GM23338 (cell line): ENCODE measurements around the gene GMEB2. TPM values are rescaled to one million over a fixed set of nuclear protein-coding genes. Genes with fewer than 3 reads are reported as not detected.
A peak's percentile ranks its signal among the peaks of the same experiment; 100 is the strongest.

Experiments used
- ATAC-seq: fragments of 200-7000 bp; cut with Tn5 transposase; 3 replicates; pipeline ENCODE4 v1.9.1; 2020
- DNase-seq: peaks from one replicate; pipeline ENCODE4 v3.0.0-alpha.2; 2015; ENCODE audit warnings: low spot score
- H2AFZ ChIP-seq: fragments of 200-600 bp; sonication (generic); 2 replicates; pipeline ENCODE4 v1.8.0; 2016; ENCODE audit warnings: antibody characterized with exemption, mild to moderate bottlenecking, moderate library complexity
- H3F3A ChIP-seq: fragments of 200-600 bp; sonication (generic); replicated peaks from 2 replicates; pipeline ENCODE4 v1.8.0; 2017; ENCODE audit warnings: antibody characterized with exemption, mixed run types, low read depth
- H3K27ac ChIP-seq: fragments of 200-600 bp; sonication (generic); 2 replicates; pipeline ENCODE4 v1.6.1; 2016; ENCODE audit warnings: low read depth
- H3K27me3 ChIP-seq: fragments of 200-600 bp; sonication (generic); 2 replicates; pipeline ENCODE4 v1.8.0; 2016; ENCODE audit warnings: mild to moderate bottlenecking, mixed run types, moderate library complexity; ENCODE audit not compliant: insufficient read depth
- H3K36me3 ChIP-seq: fragments of 200-600 bp; sonication (generic); 2 replicates; pipeline ENCODE4 v1.8.0; 2016; ENCODE audit warnings: mild to moderate bottlenecking; ENCODE audit not compliant: insufficient read depth
- H3K4me1 ChIP-seq: fragments of 200-600 bp; sonication (generic); 2 replicates; pipeline ENCODE4 v1.8.0; 2016; ENCODE audit warnings: mild to moderate bottlenecking, moderate library complexity; ENCODE audit not compliant: insufficient read depth
- H3K4me2 ChIP-seq: fragments of 200-600 bp; sonication (generic); 2 replicates; pipeline ENCODE4 v1.7.1; 2017; ENCODE audit warnings: mixed run types
- H3K4me3 ChIP-seq: fragments of 200-600 bp; sonication (generic); 2 replicates; pipeline ENCODE4 v1.6.1; 2016; ENCODE audit warnings: mixed run types
- H3K79me2 ChIP-seq: fragments of 200-600 bp; sonication (generic); replicated peaks from 2 replicates; pipeline ENCODE4 v1.8.0; 2017; ENCODE audit warnings: mild to moderate bottlenecking; ENCODE audit not compliant: insufficient read depth
- H3K9me2 ChIP-seq: fragments of 200-600 bp; sonication (generic); 2 replicates; pipeline ENCODE4 v1.8.0; 2017; ENCODE audit not compliant: insufficient read depth
- H4K20me1 ChIP-seq: fragments of 200-600 bp; sonication (generic); replicated peaks from 2 replicates; pipeline ENCODE4 v1.8.0; 2017; ENCODE audit warnings: mild to moderate bottlenecking; ENCODE audit not compliant: insufficient read depth
- H3K27ac Mint-ChIP-seq: 2 replicates; pipeline ENCODE4 v1.8.0; 2020; ENCODE audit warnings: inconsistent platforms, mild to moderate bottlenecking, moderate library complexity, mixed read lengths
- H3K27me3 Mint-ChIP-seq: 3 replicates; pipeline ENCODE4 v1.8.0; 2022; ENCODE audit warnings: low read depth, mild to moderate bottlenecking, moderate library complexity, mixed read lengths, inconsistent platforms; ENCODE audit not compliant: insufficient read depth, poor library complexity
- H3K36me3 Mint-ChIP-seq: 3 replicates; pipeline ENCODE4 v1.8.0; 2021; ENCODE audit warnings: low read depth, mild to moderate bottlenecking, inconsistent platforms, moderate library complexity, mixed read lengths
- H3K4me1 Mint-ChIP-seq: 3 replicates; pipeline ENCODE4 v1.8.0; 2020; ENCODE audit warnings: mild to moderate bottlenecking, inconsistent platforms, mixed read lengths
- H3K4me3 Mint-ChIP-seq: 3 replicates; pipeline ENCODE4 v1.8.0; 2021; ENCODE audit warnings: moderate library complexity, mild to moderate bottlenecking, inconsistent platforms, mixed read lengths
- H3K9me3 Mint-ChIP-seq: 3 replicates; pipeline ENCODE4 v1.8.0; 2020; ENCODE audit warnings: moderate library complexity, mild to moderate bottlenecking, inconsistent platforms, mixed read lengths
- CREB1 ChIP-seq: fragments of 250-450 bp; sonication (Bioruptor Pico); IDR thresholded peaks from 2 replicates; pipeline ENCODE4 v1.5.0; 2020; ENCODE audit warnings: low read depth, mild to moderate bottlenecking, moderate library complexity
- CTCF ChIP-seq, 2 experiments: fragments of 200-600 bp in 1 of 2; sonication (generic) in 1 of 2; conservative IDR thresholded peaks; 2 replicates each; pipeline versions ENCODE4 v1.5.1 to v1.6.1; 2016 to 2017; ENCODE audit warnings: antibody characterized with exemption in 2 of 2, low read depth in 2 of 2, mild to moderate bottlenecking in 2 of 2, moderate library complexity in 1 of 2
- EZH2phosphoT487 ChIP-seq: fragments of 200-600 bp; sonication (generic); IDR thresholded peaks from one replicate; pipeline ENCODE4 v1.8.1; 2018; ENCODE audit warnings: antibody characterized with exemption; ENCODE audit not compliant: unreplicated experiment
- JUNB ChIP-seq: IDR thresholded peaks from one replicate; pipeline ENCODE4 v1.6.1; 2016; ENCODE audit warnings: antibody characterized with exemption; ENCODE audit not compliant: unreplicated experiment
- POLR2AphosphoS5 ChIP-seq: IDR thresholded peaks from 2 replicates; pipeline ENCODE4 v1.6.1; 2016; ENCODE audit warnings: antibody characterized with exemption, low read depth
- STAT1 ChIP-seq: IDR thresholded peaks from one replicate; pipeline ENCODE4 v1.6.1; 2016; ENCODE audit warnings: antibody characterized with exemption; ENCODE audit not compliant: unreplicated experiment
- ZNF114 ChIP-seq: fragments of 250-450 bp; sonication (Bioruptor Pico); IDR thresholded peaks from 2 replicates; pipeline ENCODE4 v1.5.0; 2020; ENCODE audit warnings: mild to moderate bottlenecking, moderate library complexity
- ZNF331 ChIP-seq: fragments of 250-450 bp; sonication (Bioruptor Pico); IDR thresholded peaks from 2 replicates; pipeline ENCODE4 v1.5.0; 2020; ENCODE audit warnings: low read depth, mild to moderate bottlenecking, moderate library complexity
- polyA plus RNA-seq: library from polyadenylated mRNA; unstranded; fragments of >200 nt; fragmentation: Nextera tagmentation; extraction: Ambion mirVana; gene quantifications from 2 replicates; pipeline ENCODE4 v1.2.1, GENCODE V29; 2016
- total RNA-seq: library from RNA; depleted of rRNA; stranded (reverse); fragments of >200 nt; shearing (Covaris generic); gene quantifications from 2 replicates; pipeline ENCODE4 v1.2.3, GENCODE V29; 2014
- TF ChIP-seq, protein P1 (sequence below): fragments of 250-450 bp; sonication (Bioruptor Pico); IDR thresholded peaks from 2 replicates; pipeline ENCODE4 v1.5.0; 2020; ENCODE audit warnings: mild to moderate bottlenecking, moderate library complexity
- TF ChIP-seq, protein P2 (sequence below): IDR thresholded peaks from 2 replicates; pipeline ENCODE4 v1.6.1; 2016; ENCODE audit warnings: antibody characterized with exemption

The GMEB2 gene
- total and polyA plus RNA-seq, 2 experiments from 2014 or later: 4.4 to 20.6 TPM

DNA sequence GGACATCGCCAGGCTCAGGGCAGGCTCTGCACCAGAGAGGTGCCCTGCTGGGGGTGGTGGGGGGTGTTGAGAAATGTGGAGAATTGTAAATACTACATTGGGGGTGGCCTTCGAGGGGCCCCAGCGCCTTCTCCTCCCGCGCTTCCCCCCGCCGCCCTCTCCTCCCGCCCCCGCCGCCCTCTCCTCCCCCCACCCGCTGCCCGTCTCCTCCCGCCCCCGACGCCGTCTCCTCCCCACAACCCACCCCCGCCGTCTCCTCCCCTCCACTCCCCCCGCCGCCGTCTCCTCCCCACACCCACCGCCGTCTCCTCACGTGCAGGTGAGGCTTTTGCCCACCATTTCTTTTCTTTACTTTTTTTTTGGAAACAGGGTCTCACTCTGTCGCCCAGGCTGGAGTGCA lies 77.9 kb downstream of the GMEB2 start:
- Histone ChIP-seq H3K9me2 (no peaks in the 10 kb centered on the region), H3K27me3 (no peaks in the 10 kb centered on the region), H3F3A (peaks cover 7% of the 10 kb centered on the region; the same call in 1 of the 2 replicates), H3K4me2 (no peak overlapping the region), H3K4me1 (peaks cover 12% of the 10 kb centered on the region; the same call in 1 of the 2 replicates), H3K27ac (no peak overlapping the region), H3K4me3 (no peak overlapping the region), H3K79me2 (no peaks in the 10 kb centered on the region), H4K20me1 (no peaks in the 10 kb centered on the region), H3K36me3 (no peaks in the 10 kb centered on the region), H2AFZ (no peak overlapping the region)
- TF ChIP-seq STAT1 (no peak), EZH2phosphoT487 (no peak)
- DNase-seq (no peak), ATAC-seq (no peak)
- Mint-ChIP-seq H3K27ac (no peak overlapping the region), H3K4me1 (peaks cover 22% of the 10 kb centered on the region), H3K27me3 (peaks cover 14% of the 10 kb centered on the region), H3K36me3 (no peaks in the 10 kb centered on the region; the same call in 2 of the 3 replicates), H3K4me3 (no peak overlapping the region), H3K9me3 (no peaks in the 10 kb centered on the region; the same call in 2 of the 3 replicates)

DNA sequence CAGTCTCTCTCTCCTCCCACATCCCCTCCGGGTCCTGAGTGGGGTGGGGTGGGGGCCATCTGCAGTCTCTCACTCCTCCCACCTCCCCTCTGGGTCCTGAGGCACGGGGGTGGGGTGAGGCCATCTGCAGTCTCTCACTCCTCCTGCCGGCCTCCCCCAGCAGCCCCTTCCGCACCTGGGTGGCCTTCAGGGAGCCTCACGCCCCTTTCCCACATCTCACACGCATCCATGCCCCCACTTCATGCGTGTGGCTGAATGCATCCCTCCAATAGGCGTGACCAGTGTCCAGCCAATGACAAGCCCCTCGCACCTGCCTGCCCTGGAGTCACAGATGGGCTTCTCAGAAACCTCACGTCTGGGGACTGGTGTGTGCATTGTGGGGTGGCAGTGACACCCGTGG lies 78.4 kb downstream of the GMEB2 start:
- no peak for DNase-seq
- no peaks in the 10 kb centered on the region for H3K36me3 ChIP-seq
- no peak for ATAC-seq
- no peak overlapping the region for H3K4me3 ChIP-seq
- no peak overlapping the region for H3K27ac Mint-ChIP-seq
- no peak overlapping the region for H3K27ac ChIP-seq
- peaks cover 7% of the 10 kb centered on the region; the same call in 1 of the 2 replicates for H3F3A ChIP-seq
- H3K27me3 ChIP-seq: no peaks in the 10 kb centered on the region
- H3K4me3 Mint-ChIP-seq: no peak overlapping the region
- H3K27me3 Mint-ChIP-seq: peaks cover 14% of the 10 kb centered on the region
- H3K36me3 Mint-ChIP-seq: peaks cover 4% of the 10 kb centered on the region; the same call in 1 of the 3 replicates
- H3K9me3 Mint-ChIP-seq: no peaks in the 10 kb centered on the region; the same call in 2 of the 3 replicates
- H3K4me1 Mint-ChIP-seq: peaks cover 25% of the 10 kb centered on the region
- no peak overlapping the region for H2AFZ ChIP-seq
- no peaks in the 10 kb centered on the region for H3K79me2 ChIP-seq
- H3K9me2 ChIP-seq: no peaks in the 10 kb centered on the region
- TF ChIP-seq POLR2AphosphoS5: no peak
- TF ChIP-seq, protein P1, sequence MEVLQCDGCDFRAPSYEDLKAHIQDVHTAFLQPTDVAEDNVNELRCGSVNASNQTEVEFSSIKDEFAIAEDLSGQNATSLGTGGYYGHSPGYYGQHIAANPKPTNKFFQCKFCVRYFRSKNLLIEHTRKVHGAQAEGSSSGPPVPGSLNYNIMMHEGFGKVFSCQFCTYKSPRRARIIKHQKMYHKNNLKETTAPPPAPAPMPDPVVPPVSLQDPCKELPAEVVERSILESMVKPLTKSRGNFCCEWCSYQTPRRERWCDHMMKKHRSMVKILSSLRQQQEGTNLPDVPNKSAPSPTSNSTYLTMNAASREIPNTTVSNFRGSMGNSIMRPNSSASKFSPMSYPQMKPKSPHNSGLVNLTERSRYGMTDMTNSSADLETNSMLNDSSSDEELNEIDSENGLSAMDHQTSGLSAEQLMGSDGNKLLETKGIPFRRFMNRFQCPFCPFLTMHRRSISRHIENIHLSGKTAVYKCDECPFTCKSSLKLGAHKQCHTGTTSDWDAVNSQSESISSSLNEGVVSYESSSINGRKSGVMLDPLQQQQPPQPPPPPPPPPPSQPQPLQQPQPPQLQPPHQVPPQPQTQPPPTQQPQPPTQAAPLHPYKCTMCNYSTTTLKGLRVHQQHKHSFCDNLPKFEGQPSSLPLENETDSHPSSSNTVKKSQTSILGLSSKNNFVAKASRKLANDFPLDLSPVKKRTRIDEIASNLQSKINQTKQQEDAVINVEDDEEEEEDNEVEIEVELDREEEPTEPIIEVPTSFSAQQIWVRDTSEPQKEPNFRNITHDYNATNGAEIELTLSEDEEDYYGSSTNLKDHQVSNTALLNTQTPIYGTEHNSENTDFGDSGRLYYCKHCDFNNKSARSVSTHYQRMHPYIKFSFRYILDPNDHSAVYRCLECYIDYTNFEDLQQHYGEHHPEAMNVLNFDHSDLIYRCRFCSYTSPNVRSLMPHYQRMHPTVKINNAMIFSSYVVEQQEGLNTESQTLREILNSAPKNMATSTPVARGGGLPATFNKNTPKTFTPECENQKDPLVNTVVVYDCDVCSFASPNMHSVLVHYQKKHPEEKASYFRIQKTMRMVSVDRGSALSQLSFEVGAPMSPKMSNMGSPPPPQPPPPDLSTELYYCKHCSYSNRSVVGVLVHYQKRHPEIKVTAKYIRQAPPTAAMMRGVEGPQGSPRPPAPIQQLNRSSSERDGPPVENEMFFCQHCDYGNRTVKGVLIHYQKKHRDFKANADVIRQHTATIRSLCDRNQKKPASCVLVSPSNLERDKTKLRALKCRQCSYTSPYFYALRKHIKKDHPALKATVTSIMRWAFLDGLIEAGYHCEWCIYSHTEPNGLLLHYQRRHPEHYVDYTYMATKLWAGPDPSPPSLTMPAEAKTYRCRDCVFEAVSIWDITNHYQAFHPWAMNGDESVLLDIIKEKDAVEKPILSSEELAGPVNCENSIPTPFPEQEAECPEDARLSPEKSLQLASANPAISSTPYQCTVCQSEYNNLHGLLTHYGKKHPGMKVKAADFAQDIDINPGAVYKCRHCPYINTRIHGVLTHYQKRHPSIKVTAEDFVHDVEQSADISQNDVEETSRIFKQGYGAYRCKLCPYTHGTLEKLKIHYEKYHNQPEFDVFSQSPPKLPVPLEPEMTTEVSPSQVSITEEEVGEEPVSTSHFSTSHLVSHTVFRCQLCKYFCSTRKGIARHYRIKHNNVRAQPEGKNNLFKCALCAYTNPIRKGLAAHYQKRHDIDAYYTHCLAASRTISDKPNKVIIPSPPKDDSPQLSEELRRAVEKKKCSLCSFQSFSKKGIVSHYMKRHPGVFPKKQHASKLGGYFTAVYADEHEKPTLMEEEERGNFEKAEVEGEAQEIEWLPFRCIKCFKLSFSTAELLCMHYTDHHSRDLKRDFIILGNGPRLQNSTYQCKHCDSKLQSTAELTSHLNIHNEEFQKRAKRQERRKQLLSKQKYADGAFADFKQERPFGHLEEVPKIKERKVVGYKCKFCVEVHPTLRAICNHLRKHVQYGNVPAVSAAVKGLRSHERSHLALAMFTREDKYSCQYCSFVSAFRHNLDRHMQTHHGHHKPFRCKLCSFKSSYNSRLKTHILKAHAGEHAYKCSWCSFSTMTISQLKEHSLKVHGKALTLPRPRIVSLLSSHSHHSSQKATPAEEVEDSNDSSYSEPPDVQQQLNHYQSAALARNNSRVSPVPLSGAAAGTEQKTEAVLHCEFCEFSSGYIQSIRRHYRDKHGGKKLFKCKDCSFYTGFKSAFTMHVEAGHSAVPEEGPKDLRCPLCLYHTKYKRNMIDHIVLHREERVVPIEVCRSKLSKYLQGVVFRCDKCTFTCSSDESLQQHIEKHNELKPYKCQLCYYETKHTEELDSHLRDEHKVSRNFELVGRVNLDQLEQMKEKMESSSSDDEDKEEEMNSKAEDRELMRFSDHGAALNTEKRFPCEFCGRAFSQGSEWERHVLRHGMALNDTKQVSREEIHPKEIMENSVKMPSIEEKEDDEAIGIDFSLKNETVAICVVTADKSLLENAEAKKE (CRISPR knock-in tag): no peak
- TF ChIP-seq CTCF (conservative IDR thresholded peaks at IDR 0.05; ENCODE audit: low read depth in 2 of 2): no peak
- no peak for TF ChIP-seq ZNF331 (CRISPR knock-in tag)
- no peak for TF ChIP-seq STAT1
- TF ChIP-seq JUNB: no peak
- no peak for TF ChIP-seq ZNF114
- no peak for TF ChIP-seq CREB1 (CRISPR knock-in tag)
- no peak for TF ChIP-seq EZH2phosphoT487
- TF ChIP-seq, protein P2, sequence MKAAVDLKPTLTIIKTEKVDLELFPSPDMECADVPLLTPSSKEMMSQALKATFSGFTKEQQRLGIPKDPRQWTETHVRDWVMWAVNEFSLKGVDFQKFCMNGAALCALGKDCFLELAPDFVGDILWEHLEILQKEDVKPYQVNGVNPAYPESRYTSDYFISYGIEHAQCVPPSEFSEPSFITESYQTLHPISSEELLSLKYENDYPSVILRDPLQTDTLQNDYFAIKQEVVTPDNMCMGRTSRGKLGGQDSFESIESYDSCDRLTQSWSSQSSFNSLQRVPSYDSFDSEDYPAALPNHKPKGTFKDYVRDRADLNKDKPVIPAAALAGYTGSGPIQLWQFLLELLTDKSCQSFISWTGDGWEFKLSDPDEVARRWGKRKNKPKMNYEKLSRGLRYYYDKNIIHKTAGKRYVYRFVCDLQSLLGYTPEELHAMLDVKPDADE: no peak
- 0 out of 2 replicates have a peak overlapping the region, but pooled peaks have one; percentile 32 for H3K4me2 ChIP-seq
- no peaks in the 10 kb centered on the region for H4K20me1 ChIP-seq
- H3K4me1 ChIP-seq: peaks cover 12% of the 10 kb centered on the region; the same call in 1 of the 2 replicates
